ENCODE data around the gene FOXD4.
A peak's percentile ranks its signal among the peaks of the same experiment; 100 is the strongest.
"Not testable (repeated sequence)": the region's sequence is repeated elsewhere in the genome, so short reads cannot be mapped to it uniquely, and the experiment has no call there.

Gene FOXD4

GRCh38 chr9:117995-118467, at the start of gene FOXD4:
Gene FOXD4 (minus strand): TSS chr9:118417. CDS start chr9:118119, 298 bp downstream.
- peaks cover 57% of the 10 kb centered on the region for H3K27me3 Mint-ChIP-seq (ENCODE audit: low read depth)
- H3K9me3 Mint-ChIP-seq; H3K27ac Mint-ChIP-seq; H3K36me3 Mint-ChIP-seq (ENCODE audit: low read depth): not testable (repeated sequence)
- peak within 1 kb of the TSS; percentile 66 to 84 (median 76) for H3K4me3 Mint-ChIP-seq
- peaks cover 20% of the 10 kb centered on the region for H3K4me1 Mint-ChIP-seq

- H3K9me3 Mint-ChIP-seq; H3K27ac Mint-ChIP-seq; H3K27me3 Mint-ChIP-seq (ENCODE audit: low read depth); H3K4me3 Mint-ChIP-seq; H3K36me3 Mint-ChIP-seq (ENCODE audit: low read depth); H3K4me1 Mint-ChIP-seq: not testable (repeated sequence)
Measured at GRCh38 chr9:159871-160270, 41.7 kb upstream of the FOXD4 start.

DNA sequence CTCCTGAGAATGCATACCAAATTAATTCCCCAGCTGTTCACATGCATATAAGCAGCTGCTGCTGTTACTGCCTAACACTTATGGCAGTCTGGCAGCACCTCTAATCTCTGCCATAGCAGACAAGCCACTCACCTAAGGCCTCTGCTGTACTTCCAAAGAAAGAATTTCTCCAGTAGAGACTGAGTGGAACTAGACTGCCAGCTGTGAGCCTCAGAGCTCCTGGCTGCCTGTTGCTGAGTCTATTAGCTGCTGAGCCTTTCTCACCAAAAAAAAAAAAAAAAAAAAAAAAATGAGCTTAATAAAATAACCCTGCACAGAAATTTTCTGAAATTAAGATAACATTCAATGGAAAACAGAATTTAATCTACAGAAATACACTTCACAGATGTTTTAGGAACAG, 33.0 kb upstream of the FOXD4 start:
- not testable (repeated sequence) for H3K36me3 Mint-ChIP-seq (ENCODE audit: low read depth); H3K4me1 Mint-ChIP-seq; H3K4me3 Mint-ChIP-seq; H3K27ac Mint-ChIP-seq; H3K9me3 Mint-ChIP-seq; H3K27me3 Mint-ChIP-seq (ENCODE audit: low read depth)

- not testable (repeated sequence) for H3K9me3 Mint-ChIP-seq; H3K4me1 Mint-ChIP-seq; H3K36me3 Mint-ChIP-seq (ENCODE audit: low read depth); H3K27ac Mint-ChIP-seq; H3K4me3 Mint-ChIP-seq; H3K27me3 Mint-ChIP-seq (ENCODE audit: low read depth)
Measured at GRCh38 chr9:139880-140279, 21.7 kb upstream of the FOXD4 start.

DNA sequence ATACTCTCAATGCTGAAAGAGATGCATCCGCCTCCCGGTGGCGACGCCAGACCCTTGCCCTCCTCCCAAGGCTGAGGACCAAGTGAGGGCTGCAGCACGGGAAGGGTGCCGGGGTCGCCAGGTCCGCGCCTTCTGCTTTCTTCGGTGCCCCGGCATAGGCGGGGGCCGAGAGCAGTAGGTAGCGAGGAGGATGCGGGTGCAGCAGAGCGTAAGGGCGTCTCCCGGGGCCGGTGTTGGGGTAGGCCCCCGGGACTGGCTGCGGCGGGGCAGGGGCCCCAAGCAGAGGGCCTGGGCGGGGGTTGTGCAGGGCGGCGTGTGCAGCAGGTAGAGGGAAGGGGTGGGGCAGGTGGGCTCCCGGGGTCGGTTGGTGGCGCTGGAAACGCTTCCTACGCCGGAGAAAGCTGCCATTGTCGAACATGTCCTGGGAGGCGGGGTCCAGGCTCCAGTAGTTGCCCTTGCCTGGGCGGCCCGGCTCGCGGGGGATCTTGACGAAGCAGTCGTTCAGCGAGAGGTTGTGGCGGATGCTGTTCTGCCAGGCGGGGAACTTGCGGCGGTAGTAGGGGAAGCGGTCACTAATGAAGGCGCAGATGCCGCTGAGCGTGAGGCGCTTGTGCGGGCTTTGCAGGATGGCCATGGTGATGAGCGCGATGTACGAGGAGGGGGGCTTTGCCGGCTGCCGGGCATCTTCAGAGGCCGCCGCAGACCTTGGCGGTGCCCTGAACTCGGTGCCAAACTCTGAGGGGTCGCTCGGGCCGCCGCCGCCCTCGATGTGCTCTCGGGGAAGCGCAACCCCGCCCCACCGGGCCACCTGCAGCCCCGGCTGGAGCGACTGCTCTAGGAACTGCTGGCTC, 848 bp downstream of the FOXD4 start:
- H3K27ac Mint-ChIP-seq; H3K9me3 Mint-ChIP-seq; H3K36me3 Mint-ChIP-seq (ENCODE audit: low read depth): not testable (repeated sequence)
- H3K27me3 Mint-ChIP-seq (ENCODE audit: low read depth) = peaks cover 64% of the 10 kb centered on the region
- H3K4me3 Mint-ChIP-seq = peak overlapping the region; percentile 66 to 84 (median 76)
- peaks cover 20% of the 10 kb centered on the region for H3K4me1 Mint-ChIP-seq

- peak overlapping the region; percentile 47 to 70 (median 58) for H3K4me3 Mint-ChIP-seq
- not testable (repeated sequence) for H3K36me3 Mint-ChIP-seq (ENCODE audit: low read depth); H3K9me3 Mint-ChIP-seq; H3K27ac Mint-ChIP-seq
- H3K4me1 Mint-ChIP-seq = peaks cover 20% of the 10 kb centered on the region
- peaks cover 73% of the 10 kb centered on the region for H3K27me3 Mint-ChIP-seq (ENCODE audit: low read depth)
Measured at GRCh38 chr9:116239-117077, 1.8 kb downstream of the FOXD4 start.

DNA sequence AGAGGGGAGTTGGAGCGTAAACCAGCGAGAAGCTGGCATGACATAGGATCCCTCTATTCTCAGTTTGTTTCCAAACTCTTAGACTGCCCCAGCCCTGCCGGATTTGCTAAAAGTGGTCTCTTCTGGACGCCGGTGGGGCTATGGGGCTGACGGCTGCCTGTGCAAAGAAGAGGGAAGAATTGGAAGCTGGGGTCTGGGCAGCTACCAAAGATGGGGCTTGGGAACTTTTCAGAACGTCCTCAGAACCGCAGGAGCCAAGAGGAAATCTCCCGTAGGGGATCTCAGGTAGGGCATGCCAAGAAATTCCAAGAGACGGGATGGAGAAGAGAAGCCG, 3.1 kb downstream of the FOXD4 start:
- Mint-ChIP-seq H3K27me3 (ENCODE audit: low read depth) (peaks cover 74% of the 10 kb centered on the region), H3K4me1 (peaks cover 16% of the 10 kb centered on the region), H3K4me3 (peak overlapping the region; percentile 54 to 81 (median 71))
- H3K36me3 Mint-ChIP-seq (ENCODE audit: low read depth); H3K27ac Mint-ChIP-seq; H3K9me3 Mint-ChIP-seq: not testable (repeated sequence)

DNA sequence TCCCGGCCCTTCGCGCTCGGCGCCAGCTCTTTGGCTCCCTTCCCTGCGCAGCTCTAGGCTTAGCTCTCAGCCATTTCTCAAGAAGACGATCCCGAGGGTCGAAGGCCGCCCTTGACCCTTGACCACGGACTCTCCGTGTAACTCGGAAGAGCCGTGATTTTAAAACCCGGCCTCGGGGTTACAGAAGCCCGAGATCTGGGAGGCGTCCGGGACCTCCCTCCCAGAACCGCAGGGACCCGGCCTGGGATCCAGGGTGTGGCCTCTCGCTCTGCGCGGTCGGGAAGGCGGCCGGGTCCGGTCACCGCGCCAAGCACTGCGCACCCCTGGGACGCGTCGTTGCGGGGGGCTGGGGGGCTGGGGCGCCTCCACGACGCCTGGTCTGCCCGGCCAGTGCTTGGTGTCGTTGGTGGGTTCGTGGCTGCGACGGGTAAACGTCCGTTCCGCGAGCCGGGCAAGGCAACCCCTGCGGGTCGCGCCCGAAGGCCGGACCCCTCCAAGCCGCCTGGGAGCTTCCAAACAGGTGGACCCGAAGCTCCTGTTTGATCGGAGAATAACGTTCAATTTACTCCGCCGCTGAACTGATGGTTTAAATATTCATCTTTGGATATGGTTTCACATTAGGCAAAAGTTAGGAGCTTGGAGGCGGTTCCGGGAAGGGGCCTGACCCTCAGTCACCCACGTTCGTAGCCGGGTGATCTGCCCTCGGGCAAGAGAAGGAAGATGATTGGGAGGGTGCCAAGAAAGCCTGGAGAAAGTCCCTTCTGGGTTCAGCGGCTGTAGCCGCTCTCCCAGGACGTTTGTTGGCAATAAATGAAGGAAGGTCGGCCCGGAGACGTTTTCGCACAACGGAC, 3.7 kb downstream of the FOXD4 start:
- peak overlapping the region; percentile 71 to 84 (median 83) for H3K4me3 Mint-ChIP-seq

DNA sequence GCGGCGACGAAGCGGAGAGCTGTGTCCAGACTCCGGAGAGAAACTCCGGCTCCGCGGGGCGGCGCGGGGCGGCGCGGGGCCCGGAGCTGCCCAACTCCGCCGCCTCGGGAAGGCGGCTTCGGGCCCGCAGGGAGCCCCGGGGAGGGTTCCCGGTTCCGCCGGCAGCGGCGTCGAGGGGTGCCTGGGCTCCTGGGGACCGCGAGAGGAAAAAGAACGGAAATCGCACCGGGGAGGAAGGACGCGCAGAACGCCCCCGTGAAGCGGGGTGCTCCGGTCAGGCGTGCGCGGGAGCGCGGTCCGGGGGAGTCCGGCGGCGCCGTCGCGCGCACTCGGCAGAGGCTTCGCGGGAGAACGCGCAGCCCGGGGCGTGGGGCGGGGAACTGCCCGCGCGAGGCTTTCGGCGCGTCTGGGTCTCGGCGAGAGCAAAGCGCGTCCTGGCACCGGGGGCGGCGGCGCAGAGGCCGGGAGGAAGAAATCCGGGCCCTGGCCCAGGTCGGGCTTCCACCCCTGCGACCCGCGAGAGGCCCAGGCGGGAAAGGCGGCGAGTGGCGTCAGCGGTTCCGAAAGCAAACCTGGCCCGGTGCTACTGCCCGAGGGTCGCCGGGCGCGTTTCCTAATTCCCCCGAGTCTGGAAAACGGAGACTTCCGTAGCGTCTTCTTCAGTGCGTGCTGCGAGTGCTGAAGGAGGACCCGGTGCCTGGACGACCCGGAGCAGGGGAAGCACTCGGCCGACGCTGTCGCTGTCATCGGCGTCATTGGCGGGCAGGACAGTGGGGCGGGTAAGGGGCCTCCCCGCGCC, 4.5 kb downstream of the FOXD4 start:
- H3K27ac Mint-ChIP-seq; H3K36me3 Mint-ChIP-seq (ENCODE audit: low read depth); H3K9me3 Mint-ChIP-seq: not testable (repeated sequence)
- Mint-ChIP-seq H3K4me3 (peak overlapping the region; percentile 71 to 84 (median 83)), H3K4me1 (peaks cover 16% of the 10 kb centered on the region), H3K27me3 (ENCODE audit: low read depth) (peaks cover 85% of the 10 kb centered on the region)

More for the DNA sequence above, 3.7 kb downstream of the FOXD4 start:
- H3K4me1 Mint-ChIP-seq = peaks cover 16% of the 10 kb centered on the region
- not testable (repeated sequence) for H3K36me3 Mint-ChIP-seq (ENCODE audit: low read depth); H3K9me3 Mint-ChIP-seq; H3K27ac Mint-ChIP-seq
- peaks cover 79% of the 10 kb centered on the region for H3K27me3 Mint-ChIP-seq (ENCODE audit: low read depth)

GRCh38 chr9:112589-113467, 5.4 kb downstream of the FOXD4 start:
- H3K4me3 Mint-ChIP-seq = peak overlapping the region; percentile 54 to 79 (median 59)
- H3K9me3 Mint-ChIP-seq = not testable (repeated sequence)

GRCh38 chr9:110672-111071, 7.5 kb downstream of the FOXD4 start:
- not testable (repeated sequence) for H3K27ac Mint-ChIP-seq; H3K4me3 Mint-ChIP-seq; H3K36me3 Mint-ChIP-seq (ENCODE audit: low read depth); H3K4me1 Mint-ChIP-seq; H3K9me3 Mint-ChIP-seq
- peaks cover 81% of the 10 kb centered on the region for H3K27me3 Mint-ChIP-seq (ENCODE audit: low read depth)

More at GRCh38 chr9:112589-113467, 5.4 kb downstream of the FOXD4 start:
- H3K27me3 Mint-ChIP-seq (ENCODE audit: low read depth) = peaks cover 85% of the 10 kb centered on the region
- not testable (repeated sequence) for H3K36me3 Mint-ChIP-seq (ENCODE audit: low read depth); H3K27ac Mint-ChIP-seq
- peaks cover 13% of the 10 kb centered on the region for H3K4me1 Mint-ChIP-seq

GRCh38 chr9:109540-109939, 8.7 kb downstream of the FOXD4 start:
- H3K4me3 Mint-ChIP-seq; H3K4me1 Mint-ChIP-seq; H3K27ac Mint-ChIP-seq; H3K36me3 Mint-ChIP-seq (ENCODE audit: low read depth); H3K9me3 Mint-ChIP-seq: not testable (repeated sequence)
- H3K27me3 Mint-ChIP-seq (ENCODE audit: low read depth) = peaks cover 74% of the 10 kb centered on the region
